Measurements from ENCODE around the gene DLK1. TPM values are rescaled to one million over a fixed set of nuclear protein-coding genes. Genes with fewer than 3 reads are reported as not detected.

DLK1 gene
- total and polyA plus RNA-seq, 2 experiments from 2014 or later = not detected

- Histone ChIP-seq H3F3A (ENCODE audit: insufficient read depth) (no peaks in the 10 kb centered on the region), H3K36me3 (ENCODE audit: low read depth) (no peaks in the 10 kb centered on the region), H3K9ac (no peak overlapping the region), H3K4me2 (ENCODE audit: unreplicated experiment) (no peak overlapping the region), H3K27me3 (replicated peaks; ENCODE audit: insufficient read depth) (peaks cover 59% of the 10 kb centered on the region), H3K4me1 (ENCODE audit: insufficient read depth) (no peaks in the 10 kb centered on the region), H4K20me1 (ENCODE audit: insufficient read depth) (no peaks in the 10 kb centered on the region), H3K9me2 (ENCODE audit: insufficient read depth) (no peaks in the 10 kb centered on the region), H3K4me3 (no peak overlapping the region), H3K27ac (no peak overlapping the region), H3K9me3 (ENCODE audit: low read depth) (no peaks in the 10 kb centered on the region), H3K79me2 (ENCODE audit: insufficient read depth) (no peaks in the 10 kb centered on the region), H2AFZ (no peak overlapping the region)
- TF ChIP-seq EZH2phosphoT487 (IDR thresholded peaks at IDR 0.05; ENCODE audit: insufficient read depth, low read depth) = no peak
- TF ChIP-seq EZH2 (IDR thresholded peaks at IDR 0.05; ENCODE audit: insufficient read depth, poor library complexity, severe bottlenecking) = no peak
- WGBS, 2 experiments (ENCODE audit: low coverage in 1 of 2, low lambda C conversion rate in 2 of 2, missing lambda C conversion rate in 2 of 2) = 60 to 61% methylated on average over 7 of the region's 7 CpGs
- DNase-seq = no peak
- in situ Hi-C loops (cut with MboI) = no loop called here
Measured at GRCh38 chr14:100778526-100778882, 51.8 kb downstream of the DLK1 start.

GRCh38 chr14:100778951-100779690 lies 52.4 kb downstream of the DLK1 start:
- no peaks in the 10 kb centered on the region for H3K4me1 ChIP-seq (ENCODE audit: insufficient read depth)
- no peaks in the 10 kb centered on the region for H3F3A ChIP-seq (ENCODE audit: insufficient read depth)
- no peak overlapping the region for H2AFZ ChIP-seq
- in situ Hi-C loops (cut with MboI) = no loop called here
- H3K9ac ChIP-seq = no peak overlapping the region
- 31% methylated on average over 23 to 24 of the region's 24 CpGs for WGBS, 2 experiments (ENCODE audit: low coverage in 1 of 2, low lambda C conversion rate in 2 of 2, missing lambda C conversion rate in 2 of 2)
- H3K9me2 ChIP-seq (ENCODE audit: insufficient read depth) = no peaks in the 10 kb centered on the region
- no peak overlapping the region for H3K27ac ChIP-seq
- TF ChIP-seq EZH2phosphoT487 (IDR thresholded peaks at IDR 0.05; ENCODE audit: insufficient read depth, low read depth) (no peak), EZH2 (IDR thresholded peaks at IDR 0.05; ENCODE audit: insufficient read depth, poor library complexity, severe bottlenecking) (no peak)
- no peaks in the 10 kb centered on the region for H3K79me2 ChIP-seq (ENCODE audit: insufficient read depth)
- H3K4me2 ChIP-seq (ENCODE audit: unreplicated experiment) = no peak overlapping the region
- H3K4me3 ChIP-seq = no peak overlapping the region
- no peaks in the 10 kb centered on the region for H4K20me1 ChIP-seq (ENCODE audit: insufficient read depth)
- H3K27me3 ChIP-seq (replicated peaks; ENCODE audit: insufficient read depth) = peaks cover 53% of the 10 kb centered on the region
- H3K36me3 ChIP-seq (ENCODE audit: low read depth) = no peaks in the 10 kb centered on the region
- no peaks in the 10 kb centered on the region for H3K9me3 ChIP-seq (ENCODE audit: low read depth)
- DNase-seq = peak; percentile 10

- DNase-seq = no peak
- Histone ChIP-seq H3K36me3 (ENCODE audit: low read depth) (no peaks in the 10 kb centered on the region), H3K79me2 (ENCODE audit: insufficient read depth) (no peaks in the 10 kb centered on the region), H3K9me3 (ENCODE audit: low read depth) (no peaks in the 10 kb centered on the region), H3K9me2 (ENCODE audit: insufficient read depth) (no peaks in the 10 kb centered on the region), H3K4me2 (ENCODE audit: unreplicated experiment) (no peak overlapping the region), H3K27me3 (replicated peaks; ENCODE audit: insufficient read depth) (peaks cover 49% of the 10 kb centered on the region), H3K4me3 (no peak overlapping the region), H4K20me1 (ENCODE audit: insufficient read depth) (no peaks in the 10 kb centered on the region), H3K4me1 (ENCODE audit: insufficient read depth) (no peaks in the 10 kb centered on the region), H3F3A (ENCODE audit: insufficient read depth) (no peaks in the 10 kb centered on the region), H3K27ac (no peak overlapping the region), H3K9ac (no peak overlapping the region), H2AFZ (no peak overlapping the region)
- no peak for TF ChIP-seq EZH2 (IDR thresholded peaks at IDR 0.05; ENCODE audit: insufficient read depth, poor library complexity, severe bottlenecking)
- TF ChIP-seq EZH2phosphoT487 (IDR thresholded peaks at IDR 0.05; ENCODE audit: insufficient read depth, low read depth) = no peak
- WGBS, 2 experiments (ENCODE audit: low coverage in 1 of 2, low lambda C conversion rate in 2 of 2, missing lambda C conversion rate in 2 of 2) = 81 to 90% methylated on average over 13 of the region's 13 CpGs
- in situ Hi-C loops (cut with MboI) = no loop called here
Measured at GRCh38 chr14:100779691-100780080, 53.0 kb downstream of the DLK1 start.

GRCh38 chr14:100780246-100780645 lies 53.6 kb downstream of the DLK1 start:
- H3K27ac ChIP-seq = no peak overlapping the region
- no peak overlapping the region for H3K9ac ChIP-seq
- no peak overlapping the region for H2AFZ ChIP-seq
- H4K20me1 ChIP-seq (ENCODE audit: insufficient read depth) = no peaks in the 10 kb centered on the region
- H3K4me2 ChIP-seq (ENCODE audit: unreplicated experiment) = no peak overlapping the region
- no peak overlapping the region for H3K4me3 ChIP-seq
- no peaks in the 10 kb centered on the region for H3K79me2 ChIP-seq (ENCODE audit: insufficient read depth)
- H3K9me3 ChIP-seq (ENCODE audit: low read depth) = no peaks in the 10 kb centered on the region
- no peak for DNase-seq
- no peaks in the 10 kb centered on the region for H3F3A ChIP-seq (ENCODE audit: insufficient read depth)
- peaks cover 48% of the 10 kb centered on the region for H3K27me3 ChIP-seq (replicated peaks; ENCODE audit: insufficient read depth)
- TF ChIP-seq EZH2 (IDR thresholded peaks at IDR 0.05; ENCODE audit: insufficient read depth, poor library complexity, severe bottlenecking) (no peak), EZH2phosphoT487 (IDR thresholded peaks at IDR 0.05; ENCODE audit: insufficient read depth, low read depth) (no peak)
- 78 to 81% methylated on average over 12 of the region's 12 CpGs for whole genome bisulfite sequencing, 2 experiments (ENCODE audit: low coverage in 1 of 2, low lambda C conversion rate in 2 of 2, missing lambda C conversion rate in 2 of 2)
- no peaks in the 10 kb centered on the region for H3K36me3 ChIP-seq (ENCODE audit: low read depth)
- in situ Hi-C loops (cut with MboI) = no loop called here
- no peaks in the 10 kb centered on the region for H3K9me2 ChIP-seq (ENCODE audit: insufficient read depth)
- H3K4me1 ChIP-seq (ENCODE audit: insufficient read depth) = no peaks in the 10 kb centered on the region

Data from GM23248 (cell line).